IMR-90 (cell line): ENCODE measurements around the gene UGGT2. TPM values are rescaled to one million over a fixed set of nuclear protein-coding genes. Genes with fewer than 3 reads are reported as not detected.

Experiments used
- ATAC-seq: fragments of 200-7000 bp; cut with Tn5 transposase; 2 replicates; pipeline ENCODE4 v1.9.1; 2020; ENCODE audit warnings: low read depth, mild to moderate bottlenecking, moderate library complexity
- BruUV-seq: library from RNA; stranded (reverse); fragments of 400-500 nt; replicated peaks from 2 replicates; lab custom pipeline; 2021; lab: Mats Ljungman, UMichigan
- CTCF ChIA-PET: fragments of 300-600 bp; formaldehyde crosslinking; extraction: SDS; loops from one replicate; lab custom pipeline; 2021; ENCODE audit warnings: antibody characterized with exemption; lab: Yijun Ruan, JAX
- POLR2A ChIA-PET: fragments of 300-600 bp; sonication (Branson Sonifier 250); formaldehyde crosslinking; loops from one replicate; lab custom pipeline; 2022; ENCODE audit warnings: antibody characterized with exemption; ENCODE audit not compliant: unreplicated experiment; lab: Charles Lee
- DNase-seq: peaks from one replicate; pipeline ENCODE4 v3.0.0; 2013
- H2AFZ ChIP-seq: replicated peaks from 2 replicates; pipeline ENCODE3; 2013; ENCODE audit warnings: low read length, mild to moderate bottlenecking; ENCODE audit not compliant: poor library complexity
- H2AK5ac ChIP-seq: 2 replicates; pipeline ENCODE4 v1.6.1; 2013; ENCODE audit warnings: low read depth, low read length, inconsistent platforms
- H2AK9ac ChIP-seq: replicated peaks from 2 replicates; pipeline ENCODE3; 2013; ENCODE audit warnings: mild to moderate bottlenecking, low read depth, low read length, moderate library complexity; ENCODE audit not compliant: poor library complexity
- H2BK120ac ChIP-seq: 2 replicates; pipeline ENCODE4 v1.6.1; 2013; ENCODE audit warnings: low read depth, low read length, inconsistent platforms
- H2BK15ac ChIP-seq: 3 replicates; pipeline ENCODE4 v1.6.1; 2013; ENCODE audit warnings: low read depth, low read length, inconsistent platforms
- H2BK20ac ChIP-seq: 2 replicates; pipeline ENCODE4 v1.6.1; 2013; ENCODE audit warnings: low read depth, mild to moderate bottlenecking, inconsistent platforms, low read length, moderate library complexity
- H2BK5ac ChIP-seq: 2 replicates; pipeline ENCODE4 v1.6.1; 2013; ENCODE audit warnings: mild to moderate bottlenecking, low read depth, low read length, inconsistent platforms; ENCODE audit not compliant: poor library complexity, severe bottlenecking
- H3K14ac ChIP-seq: replicated peaks from 2 replicates; pipeline ENCODE4 v1.6.1; 2013; ENCODE audit warnings: low read depth, low read length, inconsistent platforms
- H3K18ac ChIP-seq: 2 replicates; pipeline ENCODE4 v1.6.1; 2013; ENCODE audit warnings: low read depth, low read length, control low read depth
- H3K23ac ChIP-seq: 2 replicates; pipeline ENCODE4 v1.6.1; 2013; ENCODE audit warnings: low read depth, low read length, inconsistent platforms
- H3K27ac ChIP-seq: 2 replicates; pipeline ENCODE4 v1.5.1; 2013; ENCODE audit warnings: mild to moderate bottlenecking, control low read depth, low read length; ENCODE audit not compliant: insufficient read depth
- H3K27me3 ChIP-seq: 2 replicates; pipeline ENCODE4 v1.6.1; 2013; ENCODE audit warnings: low read length; ENCODE audit not compliant: control insufficient read depth, insufficient read depth
- H3K36me3 ChIP-seq: 2 replicates; pipeline ENCODE4 v1.6.1; 2013; ENCODE audit warnings: low read length, mixed read lengths; ENCODE audit not compliant: control insufficient read depth, insufficient read depth
- H3K4ac ChIP-seq: 2 replicates; pipeline ENCODE4 v1.6.1; 2013; ENCODE audit warnings: low read depth, low read length, inconsistent platforms
- H3K4me1 ChIP-seq: 2 replicates; pipeline ENCODE4 v1.6.1; 2013; ENCODE audit warnings: low read length, mixed read lengths; ENCODE audit not compliant: control insufficient read depth, insufficient read depth
- H3K4me2 ChIP-seq: 2 replicates; pipeline ENCODE4 v1.6.1; 2013; ENCODE audit warnings: low read depth, mild to moderate bottlenecking, control low read depth, low read length, moderate library complexity
- H3K4me3 ChIP-seq: 2 replicates; pipeline ENCODE4 v1.5.1; 2013; ENCODE audit warnings: low read depth, mild to moderate bottlenecking, control low read depth, low read length, moderate library complexity; ENCODE audit not compliant: insufficient read depth
- H3K56ac ChIP-seq: 2 replicates; pipeline ENCODE4 v1.6.1; 2013; ENCODE audit warnings: low read length, inconsistent platforms; ENCODE audit not compliant: insufficient read depth; ENCODE audit errors: extremely low read depth
- H3K79me1 ChIP-seq, 2 experiments: 2 replicates each; pipeline ENCODE4 v1.6.1; 2013; ENCODE audit warnings: low read length in 2 of 2, inconsistent platforms in 1 of 2, low read depth in 1 of 2
- H3K9ac ChIP-seq: 2 replicates; pipeline ENCODE4 v1.6.1; 2013; ENCODE audit warnings: low read depth, low read length, control low read depth
- H3K9me1 ChIP-seq: 2 replicates; pipeline ENCODE4 v1.6.1; 2013; ENCODE audit warnings: low read length, inconsistent platforms; ENCODE audit not compliant: insufficient read depth
- H3K9me3 ChIP-seq: 2 replicates; pipeline ENCODE4 v1.6.1; 2013; ENCODE audit warnings: low read length; ENCODE audit not compliant: control insufficient read depth, insufficient read depth
- H4K20me1 ChIP-seq: 2 replicates; pipeline ENCODE4 v1.6.1; 2013; ENCODE audit warnings: low read length, inconsistent platforms; ENCODE audit not compliant: insufficient read depth
- H4K5ac ChIP-seq: 2 replicates; pipeline ENCODE4 v1.6.1; 2013; ENCODE audit warnings: mild to moderate bottlenecking, low read depth, low read length, control low read depth
- H4K8ac ChIP-seq, 2 experiments: 2 replicates each; pipeline ENCODE4 v1.6.1; 2013; ENCODE audit warnings: low read depth in 2 of 2, low read length in 2 of 2, control low read depth in 1 of 2, inconsistent platforms in 1 of 2
- H4K91ac ChIP-seq: 2 replicates; pipeline ENCODE4 v1.6.1; 2013; ENCODE audit warnings: low read depth, low read length, inconsistent platforms; ENCODE audit not compliant: insufficient read depth
- CTCF ChIP-seq: conservative IDR thresholded peaks from 2 replicates; pipeline ENCODE4 v1.5.1; 2012; ENCODE audit warnings: mild to moderate bottlenecking, low read depth, low read length, improper control_type of control experiment
- MXI1 ChIP-seq: IDR thresholded peaks from 2 replicates; pipeline ENCODE4 v1.6.1; 2012; ENCODE audit warnings: low read depth, mild to moderate bottlenecking, low read length, moderate library complexity, borderline replicate concordance
- NFE2L2 ChIP-seq: fragments of 150-350 bp; IDR thresholded peaks from 2 replicates; pipeline ENCODE4 v1.6.1; 2016; ENCODE audit warnings: low read depth, mild to moderate bottlenecking, low read length
- RAD21 ChIP-seq: IDR thresholded peaks from 2 replicates; pipeline ENCODE4 v1.6.1; 2012; ENCODE audit warnings: low read length, improper control_type of control experiment
- SMC3 ChIP-seq: fragments of 150-350 bp; IDR thresholded peaks from 2 replicates; pipeline ENCODE4 v1.6.1; 2016; ENCODE audit warnings: low read depth, mild to moderate bottlenecking, antibody characterized with exemption, low read length, moderate library complexity
- WGBS, 2 experiments: methylation state at CpG; one replicate each; pipeline versions ENCODE4 v1.1.5 to v1.1.7; 2013; ENCODE audit warnings: missing lambda C conversion rate in 2 of 2; ENCODE audit not compliant: insufficient read length in 1 of 2; ENCODE audit errors: extremely low coverage in 2 of 2; 5-methylcytosine and 5-hydroxymethylcytosine counted together
- dilution Hi-C: fragments of 300-500 bp; cut with HindIII; formaldehyde crosslinking; loops from one replicate; pipeline ENCODE4 v1.14.3; 2018; ENCODE audit warnings: low sequenced_read_pairs; ENCODE audit not compliant: unreplicated experiment
- in situ Hi-C: fragments of 300-500 bp; cut with MboI; formaldehyde crosslinking; loops from 3 replicates; pipeline ENCODE4 v1.14.3; 2019; ENCODE audit warnings: low sequenced_read_pairs, inconsistent platforms, mixed read lengths
- intact Hi-C: fragments of 100-400 bp; cut with micrococcal nuclease; formaldehyde crosslinking; loops from 2 replicates; pipeline ENCODE4 v1.10.0; 2022
- polyA plus RNA-seq, 3 experiments: library from polyadenylated mRNA; depleted of rRNA; stranded (reverse); fragments of >200 nt; gene quantifications; 2 replicates each; pipeline ENCODE4 v1.2.3, GENCODE V29; 2012; ENCODE audit warnings: low replicate concordance in 1 of 3
- total RNA-seq: library from RNA; depleted of rRNA; stranded (reverse); fragments of >200 nt; gene quantifications from 2 replicates; pipeline ENCODE4 v1.2.3, GENCODE V29; 2012

Gene UGGT2
- total and polyA plus RNA-seq, 2 of the 4 experiments (the other 2 are of a cell fraction): 21.4 to 40.1 TPM

- Histone ChIP-seq H2BK5ac (no peak overlapping the region), H3K4me1 (no peaks in the 10 kb centered on the region), H3K14ac (no peak overlapping the region), H3K4me2 (no peak overlapping the region), H2BK15ac (no peak overlapping the region), H3K9me3 (no peaks in the 10 kb centered on the region), H2AFZ (no peak overlapping the region), H4K91ac (no peak overlapping the region), H3K56ac (no peak overlapping the region), H3K27me3 (no peaks in the 10 kb centered on the region), H3K79me1 (no peaks in the 10 kb centered on the region), H4K8ac (no peak overlapping the region), H3K36me3 (0 out of 2 replicates have a peak, but pooled peaks cover 2% of the 10 kb centered on the region), H2AK9ac (no peak overlapping the region), H3K23ac (no peak overlapping the region), H3K18ac (no peak overlapping the region), H3K27ac (no peak overlapping the region), H3K4ac (no peak overlapping the region), H4K5ac (no peak overlapping the region), H3K4me3 (no peak overlapping the region), H2BK20ac (no peak overlapping the region), H2BK120ac (no peak overlapping the region), H3K9me1 (no peaks in the 10 kb centered on the region), H4K20me1 (no peaks in the 10 kb centered on the region), H3K9ac (no peak overlapping the region), H2AK5ac (no peak overlapping the region)
- peak; percentile 94 for ATAC-seq
- dilution Hi-C loops (no loop called here), intact Hi-C loops (loop anchor here (1.0 to 2.0 kb wide), 7 partner anchors 158 to 429 kb away; no protein-coding TSS in a partner anchor), in situ Hi-C loops (loop anchor here (10.0 kb wide), 1 partner anchor 219 kb away; no protein-coding TSS in a partner anchor)
- DNase-seq: peak; percentile 57
- no CpG with 5 or more reads among the region's 3 CpGs for WGBS, 2 experiments
- TF ChIP-seq CTCF (peak; percentile 96), NFE2L2 (no peak), RAD21 (peak; percentile 94), MXI1 (no peak), SMC3 (peak; percentile 86)
- CTCF ChIA-PET: interaction anchor here (0.6 to 2.1 kb wide), 18 partner anchors 10 to 340 kb away, joined by 3 to 12 read pairs (median 5); no protein-coding TSS in a partner anchor
- BruUV-seq: no TSS peak
- POLR2A ChIA-PET: no interaction called here
Observed at GRCh38 chr13:95834134-95834765, 219.0 kb downstream of the UGGT2 start.
